ENCODE results near the gene OPA1.

Gene OPA1

GRCh38 chr3:193586526-193586925, 6.5 kb upstream of the OPA1 start:
- TF ChIP-seq CREB1 (IDR thresholded peaks at IDR 0.05; ENCODE audit: low read depth): no peak
- TF ChIP-seq TAF1 (IDR thresholded peaks at IDR 0.05; ENCODE audit: low read depth): no peak
- TF ChIP-seq FOXM1 (IDR thresholded peaks at IDR 0.05; ENCODE audit: borderline replicate concordance, low read depth): no peak
- TF ChIP-seq NFIC (IDR thresholded peaks at IDR 0.05): no peak

- no peak for TF ChIP-seq REST (IDR thresholded peaks at IDR 0.05; ENCODE audit: low read depth)
- TF ChIP-seq TCF12 (IDR thresholded peaks at IDR 0.05; ENCODE audit: low read depth): no peak
- no peak for TF ChIP-seq RAD21 (IDR thresholded peaks at IDR 0.05; ENCODE audit: low read depth)
These were observed 3.9 kb upstream of the OPA1 start for GRCh38 chr3:193589129-193589528.

GRCh38 chr3:193589616-193590015, 3.4 kb upstream of the OPA1 start:
- no peak for TF ChIP-seq MAX (IDR thresholded peaks at IDR 0.05)

- TF ChIP-seq ZBTB7A (IDR thresholded peaks at IDR 0.05; ENCODE audit: low read depth) (no peak), CREB1 (IDR thresholded peaks at IDR 0.05; ENCODE audit: low read depth) (no peak), TCF12 (IDR thresholded peaks at IDR 0.05; ENCODE audit: low read depth) (no peak), TEAD4 (IDR thresholded peaks at IDR 0.05) (no peak), EP300 (IDR thresholded peaks at IDR 0.05; ENCODE audit: borderline replicate concordance) (no peak), FOXM1 (IDR thresholded peaks at IDR 0.05; ENCODE audit: borderline replicate concordance, low read depth) (no peak), EGR1 (IDR thresholded peaks at IDR 0.05) (no peak), TAF1 (IDR thresholded peaks at IDR 0.05; ENCODE audit: low read depth) (no peak), NFIC (IDR thresholded peaks at IDR 0.05) (no peak), MAX (IDR thresholded peaks at IDR 0.05) (no peak), RAD21 (IDR thresholded peaks at IDR 0.05; ENCODE audit: low read depth) (no peak), YY1 (IDR thresholded peaks at IDR 0.05; ENCODE audit: low read depth) (no peak), CEBPB (IDR thresholded peaks at IDR 0.05) (no peak), REST (IDR thresholded peaks at IDR 0.05; ENCODE audit: low read depth) (no peak), USF1 (IDR thresholded peaks at IDR 0.05) (no peak)
These were observed 2.7 kb upstream of the OPA1 start for GRCh38 chr3:193590088-193590856.

GRCh38 chr3:193593668-193594030, 641 bp downstream of the OPA1 start:
- TF ChIP-seq CEBPB (IDR thresholded peaks at IDR 0.05) (no peak), TEAD4 (IDR thresholded peaks at IDR 0.05) (no peak), YY1 (IDR thresholded peaks at IDR 0.05; ENCODE audit: low read depth) (no peak), REST (IDR thresholded peaks at IDR 0.05; ENCODE audit: low read depth) (no peak), EP300 (IDR thresholded peaks at IDR 0.05; ENCODE audit: borderline replicate concordance) (no peak), FOXM1 (IDR thresholded peaks at IDR 0.05; ENCODE audit: borderline replicate concordance, low read depth) (no peak), CREB1 (IDR thresholded peaks at IDR 0.05; ENCODE audit: low read depth) (no peak)
